HL-60 (cell line): Measurements from ENCODE around the gene RBFOX2.

Source experiments
- CTCF ChIP-seq: IDR thresholded peaks from one replicate; pipeline ENCODE4 v1.5.1; 2011; ENCODE audit warnings: low read length, control low read depth, inconsistent platforms; ENCODE audit not compliant: insufficient read depth
- GABPA ChIP-seq: IDR thresholded peaks from 2 replicates; pipeline ENCODE4 v1.6.1; 2012; ENCODE audit warnings: low read depth
- POLR2AphosphoS5 ChIP-seq: IDR thresholded peaks from 2 replicates; pipeline ENCODE4 v1.6.1; 2012; ENCODE audit warnings: low read depth
- SPI1 ChIP-seq: IDR thresholded peaks from 2 replicates; pipeline ENCODE4 v1.6.1; 2012; ENCODE audit warnings: low read depth, mild to moderate bottlenecking, borderline replicate concordance
- TF ChIP-seq, protein P1 (sequence below): IDR thresholded peaks from 2 replicates; pipeline ENCODE4 v1.6.1; 2012; ENCODE audit warnings: low read depth; ENCODE audit not compliant: insufficient replicate concordance

GRCh38 chr22:35864545-35865165, 164.0 kb downstream of the RBFOX2 start:
- TF ChIP-seq POLR2AphosphoS5 (no peak), CTCF (no peak), GABPA (no peak), SPI1 (no peak)
- TF ChIP-seq, protein P1, sequence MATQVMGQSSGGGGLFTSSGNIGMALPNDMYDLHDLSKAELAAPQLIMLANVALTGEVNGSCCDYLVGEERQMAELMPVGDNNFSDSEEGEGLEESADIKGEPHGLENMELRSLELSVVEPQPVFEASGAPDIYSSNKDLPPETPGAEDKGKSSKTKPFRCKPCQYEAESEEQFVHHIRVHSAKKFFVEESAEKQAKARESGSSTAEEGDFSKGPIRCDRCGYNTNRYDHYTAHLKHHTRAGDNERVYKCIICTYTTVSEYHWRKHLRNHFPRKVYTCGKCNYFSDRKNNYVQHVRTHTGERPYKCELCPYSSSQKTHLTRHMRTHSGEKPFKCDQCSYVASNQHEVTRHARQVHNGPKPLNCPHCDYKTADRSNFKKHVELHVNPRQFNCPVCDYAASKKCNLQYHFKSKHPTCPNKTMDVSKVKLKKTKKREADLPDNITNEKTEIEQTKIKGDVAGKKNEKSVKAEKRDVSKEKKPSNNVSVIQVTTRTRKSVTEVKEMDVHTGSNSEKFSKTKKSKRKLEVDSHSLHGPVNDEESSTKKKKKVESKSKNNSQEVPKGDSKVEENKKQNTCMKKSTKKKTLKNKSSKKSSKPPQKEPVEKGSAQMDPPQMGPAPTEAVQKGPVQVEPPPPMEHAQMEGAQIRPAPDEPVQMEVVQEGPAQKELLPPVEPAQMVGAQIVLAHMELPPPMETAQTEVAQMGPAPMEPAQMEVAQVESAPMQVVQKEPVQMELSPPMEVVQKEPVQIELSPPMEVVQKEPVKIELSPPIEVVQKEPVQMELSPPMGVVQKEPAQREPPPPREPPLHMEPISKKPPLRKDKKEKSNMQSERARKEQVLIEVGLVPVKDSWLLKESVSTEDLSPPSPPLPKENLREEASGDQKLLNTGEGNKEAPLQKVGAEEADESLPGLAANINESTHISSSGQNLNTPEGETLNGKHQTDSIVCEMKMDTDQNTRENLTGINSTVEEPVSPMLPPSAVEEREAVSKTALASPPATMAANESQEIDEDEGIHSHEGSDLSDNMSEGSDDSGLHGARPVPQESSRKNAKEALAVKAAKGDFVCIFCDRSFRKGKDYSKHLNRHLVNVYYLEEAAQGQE: no peak
